Myocyte (in vitro differentiated cells): ENCODE results near the gene HEYL. TPM values are rescaled to one million over a fixed set of nuclear protein-coding genes. Genes with fewer than 3 reads are reported as not detected.
A peak's percentile ranks its signal among the peaks of the same experiment; 100 is the strongest.

Experiments
- DNase-seq: peaks from one replicate; pipeline ENCODE4 v3.0.0-alpha.2; 2012; ENCODE audit warnings: low read depth
- total RNA-seq: library from RNA; depleted of rRNA; stranded (reverse); fragments of >200 nt; gene quantifications from 2 replicates; pipeline ENCODE4 v1.2.3, GENCODE V29; 2014

HEYL gene
- total RNA-seq, 1 donor from 2014 or later: 84.9 TPM

GRCh38 chr1:39666772-39667171 lies 27.3 kb upstream of the HEYL start:
- DNase-seq: no peak

DNA sequence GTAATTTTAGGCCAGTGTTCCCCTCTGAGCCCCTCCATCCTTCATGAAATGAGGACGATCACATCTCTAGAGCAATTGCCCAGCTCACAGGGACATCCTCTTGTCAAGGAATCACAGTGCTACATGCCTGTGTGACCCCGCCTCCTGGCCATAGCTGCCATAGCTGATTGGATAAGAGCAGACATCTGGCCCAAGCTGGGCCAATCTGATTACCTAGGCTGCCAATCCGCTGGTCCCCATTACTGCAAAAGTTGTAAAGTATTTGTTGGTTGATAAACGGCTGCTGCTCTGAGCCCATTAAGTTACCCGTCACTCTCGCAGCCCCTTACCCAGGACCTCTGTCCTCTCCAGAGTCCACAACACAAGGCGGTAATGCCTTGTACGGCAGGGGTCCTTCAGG lies 24.1 kb upstream of the HEYL start:
- DNase-seq: no peak

DNA sequence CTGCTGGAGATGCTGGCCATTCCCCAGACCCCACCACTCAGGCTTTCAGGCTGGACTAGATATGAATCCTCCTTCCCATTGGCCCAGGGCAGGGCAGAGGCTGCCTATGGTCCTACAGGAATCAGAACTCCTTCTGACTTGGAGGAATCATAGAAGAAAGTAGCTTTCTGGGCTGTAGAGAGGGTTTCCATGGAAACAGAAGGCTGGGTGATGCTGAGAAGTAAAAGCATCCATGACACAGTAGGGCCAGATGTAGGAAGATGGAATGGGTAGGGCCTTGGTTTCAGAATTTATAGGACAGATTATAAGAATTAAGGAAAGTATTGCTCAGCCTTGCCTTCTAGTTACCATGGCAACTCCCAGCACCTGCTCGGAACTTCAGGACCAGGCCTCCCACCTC lies 23.4 kb upstream of the HEYL start:
- DNase-seq: no peak

- DNase-seq: no peak
These were observed 20.1 kb upstream of the HEYL start for GRCh38 chr1:39659538-39659937.

GRCh38 chr1:39659110-39659509 lies 19.7 kb upstream of the HEYL start:
- no peak for DNase-seq

DNA sequence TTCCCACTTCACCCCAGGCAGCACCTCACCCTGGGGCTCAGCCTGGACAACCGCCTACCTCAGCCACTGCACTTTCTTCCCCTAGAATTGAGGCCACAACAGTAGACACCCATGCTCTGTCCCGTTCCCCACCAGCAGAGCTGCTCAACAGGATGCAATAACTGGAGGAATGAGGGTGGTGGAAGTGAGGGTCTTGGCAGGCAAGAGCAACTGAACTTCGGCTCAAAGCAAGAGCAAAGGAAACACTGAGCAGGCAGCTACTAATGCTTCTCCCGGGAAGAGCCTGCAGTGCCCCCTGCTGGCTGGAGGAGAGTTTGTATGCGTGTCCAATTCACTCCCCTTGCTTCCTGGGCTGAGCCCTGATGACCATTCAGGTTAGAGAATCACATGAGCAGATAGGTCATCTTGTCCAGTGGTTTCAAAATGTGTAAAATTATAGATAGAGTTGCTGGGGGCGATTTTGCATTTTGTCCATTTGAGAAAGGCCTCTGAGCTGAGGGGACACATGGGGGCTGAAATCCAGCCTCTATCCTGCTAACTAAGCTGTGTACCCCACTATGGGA lies 18.6 kb upstream of the HEYL start:
- peak; percentile 83 for DNase-seq

GRCh38 chr1:39657402-39657801 lies 18.0 kb upstream of the HEYL start:
- peak; percentile 32 for DNase-seq

DNA sequence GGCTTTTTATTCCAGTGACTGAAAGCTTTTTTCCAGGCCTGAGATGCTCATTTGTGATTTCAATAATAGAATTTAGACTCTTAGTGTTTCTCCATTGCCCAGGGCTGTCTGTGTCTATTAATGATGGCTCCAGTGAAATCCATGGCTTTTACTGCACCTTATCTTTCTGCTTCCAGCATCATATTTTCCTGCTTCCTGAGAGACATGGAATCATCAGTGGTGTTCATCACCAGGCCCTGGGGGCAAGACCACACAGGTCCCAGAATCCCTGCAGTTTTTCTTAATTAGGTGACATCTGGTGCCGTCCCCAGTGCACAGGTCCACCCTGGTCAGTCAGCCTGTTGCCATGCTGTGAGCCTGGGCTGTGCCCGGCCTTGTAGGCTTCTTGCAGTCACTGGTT lies 16.9 kb upstream of the HEYL start:
- no peak for DNase-seq

DNA sequence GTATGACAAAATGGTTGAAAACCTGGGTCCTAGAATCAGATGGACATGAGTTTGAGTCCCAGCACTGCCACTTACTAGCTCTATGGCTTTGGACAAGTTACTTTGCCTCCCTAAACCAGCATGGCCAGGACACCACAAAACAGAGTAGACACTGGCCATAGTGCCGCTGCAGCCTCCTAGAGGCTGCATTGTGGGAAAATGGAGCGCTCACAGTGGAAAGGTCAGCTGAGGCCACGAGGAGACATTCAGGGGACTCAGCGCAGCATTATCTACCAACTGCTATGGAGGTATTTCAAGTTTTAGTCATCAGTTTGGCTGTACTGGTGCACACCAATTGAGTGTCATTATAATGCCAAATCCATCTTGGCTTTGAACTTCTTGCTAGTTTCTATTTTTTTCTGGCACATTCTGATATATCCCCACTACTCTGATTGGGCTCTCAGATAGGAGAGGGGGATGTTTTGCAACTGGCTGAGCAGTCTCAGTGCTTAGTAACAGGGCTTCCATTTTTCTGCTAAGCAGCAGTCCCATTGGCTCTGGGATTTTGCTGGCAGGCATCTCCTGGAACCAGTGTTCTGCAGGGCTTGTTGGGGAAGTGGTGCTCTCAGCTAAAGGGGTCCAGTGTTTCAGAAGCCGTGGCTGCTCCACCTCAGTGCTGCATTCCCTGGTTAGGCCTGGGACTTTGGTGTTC lies 16.3 kb upstream of the HEYL start:
- no peak for DNase-seq

DNA sequence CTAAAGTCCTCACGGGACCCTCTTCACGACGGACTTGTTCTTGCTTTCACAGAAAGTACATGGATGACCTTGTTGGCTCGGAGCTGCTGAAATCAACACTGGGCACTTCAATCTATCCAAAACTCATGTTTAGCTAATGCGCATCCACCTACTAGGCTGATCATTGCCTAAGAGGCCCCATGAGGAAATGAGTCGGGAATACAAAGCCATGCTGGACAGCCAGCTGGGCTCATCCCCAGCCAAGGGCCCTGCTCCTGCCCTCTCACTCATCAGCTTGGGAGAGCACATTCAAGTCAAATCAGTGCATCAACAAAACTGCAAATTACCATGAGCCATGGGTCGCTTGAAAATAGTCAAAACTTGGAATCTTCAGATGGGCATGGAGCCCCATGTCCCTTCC lies 14.8 kb upstream of the HEYL start:
- no peak for DNase-seq

DNA sequence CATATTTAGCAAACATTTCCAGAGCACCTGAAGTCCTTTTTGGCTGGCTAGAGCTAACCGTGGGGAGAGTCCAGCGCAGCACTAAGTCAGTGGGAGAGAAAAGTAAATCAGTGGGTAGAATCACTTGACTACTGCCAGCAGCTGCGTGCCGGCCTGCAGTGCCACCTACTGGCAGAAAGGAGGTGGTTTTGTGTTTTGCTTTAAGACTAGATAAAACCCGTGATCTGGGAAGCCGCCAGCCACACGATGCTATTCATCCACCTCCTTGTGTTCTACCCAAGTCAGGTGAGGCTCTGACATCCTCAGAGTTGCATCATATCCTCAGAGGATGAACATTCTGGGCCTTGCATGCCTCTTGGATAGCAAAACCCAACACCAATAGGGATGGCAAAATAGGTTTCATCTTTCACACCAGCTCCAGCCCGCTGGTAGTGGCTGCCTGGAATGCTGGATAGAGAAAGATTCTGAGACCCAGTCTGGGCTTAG lies 14.1 kb upstream of the HEYL start:
- DNase-seq: peak; percentile 82

GRCh38 chr1:39652554-39652953 lies 13.1 kb upstream of the HEYL start:
- peak; percentile 31 for DNase-seq

DNA sequence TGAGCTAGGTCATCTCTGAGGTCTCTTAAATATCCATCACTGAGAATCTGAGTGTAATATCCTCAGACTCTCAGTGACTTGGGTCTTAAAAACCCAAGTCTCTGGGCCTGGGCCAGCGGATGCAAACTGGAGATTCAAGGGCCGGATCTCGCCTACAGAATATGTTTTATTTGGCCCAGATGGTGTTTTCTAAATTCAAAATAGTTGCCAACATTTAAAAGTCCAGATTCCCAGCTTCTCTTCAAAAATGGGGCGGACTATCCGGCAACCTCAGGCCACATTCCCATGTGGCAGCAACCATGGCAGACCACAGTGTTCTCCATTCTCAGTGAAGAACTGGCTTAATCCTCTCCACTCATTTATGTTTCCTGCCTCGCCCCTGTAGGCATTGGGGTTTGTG lies 12.7 kb upstream of the HEYL start:
- DNase-seq: peak; percentile 45

DNA sequence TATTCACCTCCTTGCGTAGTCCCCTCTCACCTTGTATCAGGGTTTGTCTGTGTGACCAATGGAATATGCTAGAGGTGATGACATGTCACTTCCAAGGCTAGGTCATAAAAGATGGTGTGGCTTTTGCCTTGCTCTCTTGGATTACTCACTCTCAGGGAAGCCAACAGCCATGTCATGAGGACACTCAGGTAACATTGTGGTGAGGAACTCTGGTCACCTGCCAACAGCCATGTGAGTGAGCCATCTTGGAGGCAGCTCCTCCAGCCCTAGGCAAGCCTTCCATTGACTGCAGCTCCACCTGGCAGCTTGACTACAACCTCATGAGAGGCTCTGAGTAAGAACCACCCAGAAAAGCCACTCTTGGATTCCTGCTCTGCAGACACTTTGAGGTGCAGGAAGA lies 11.0 kb upstream of the HEYL start:
- no peak for DNase-seq

DNA sequence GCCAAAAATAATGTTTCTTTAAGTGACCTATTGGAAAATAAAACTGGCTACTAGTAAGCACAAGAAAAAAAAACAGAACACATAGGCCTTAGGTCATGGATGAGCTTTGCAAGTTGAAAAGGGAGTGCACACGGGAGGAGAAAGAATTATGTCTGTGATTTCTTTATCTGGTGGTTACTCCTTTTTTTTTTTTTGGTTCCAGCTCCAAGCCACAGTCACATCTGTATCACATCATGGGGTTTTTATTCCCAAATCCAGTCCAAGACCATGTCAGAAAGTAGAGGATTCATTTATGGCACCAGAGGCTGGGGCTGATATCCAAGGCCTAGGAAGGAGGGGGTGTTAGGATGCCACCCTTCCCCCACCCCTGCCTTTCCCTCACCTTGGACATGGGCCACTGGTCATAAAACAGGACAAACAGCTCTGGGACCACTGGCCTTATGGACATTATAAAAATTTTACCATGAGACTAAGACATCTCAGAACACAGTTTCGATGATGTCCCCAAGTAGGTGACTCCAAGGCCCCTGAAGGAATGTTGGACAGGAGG lies 10.3 kb upstream of the HEYL start:
- DNase-seq: no peak

DNA sequence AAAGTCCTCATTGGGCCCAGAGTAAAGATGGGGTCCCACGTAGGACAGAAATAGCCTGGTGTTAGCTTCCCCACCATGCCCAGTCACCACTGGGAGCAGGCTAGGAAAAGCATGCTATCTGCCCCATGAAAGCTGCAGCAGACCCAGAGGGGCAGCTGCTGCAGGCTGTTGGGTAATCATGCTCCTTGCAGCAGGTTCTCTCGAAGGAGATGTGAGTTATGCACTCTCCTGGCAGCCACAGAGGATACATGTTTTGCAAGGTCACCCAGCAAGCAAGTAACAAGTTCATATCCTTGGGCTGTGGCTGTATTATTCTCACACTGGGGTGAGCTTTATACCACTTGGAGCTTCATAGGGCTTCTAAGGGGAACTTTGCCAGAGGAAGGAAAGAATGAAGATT lies 9.1 kb upstream of the HEYL start:
- no peak for DNase-seq

DNA sequence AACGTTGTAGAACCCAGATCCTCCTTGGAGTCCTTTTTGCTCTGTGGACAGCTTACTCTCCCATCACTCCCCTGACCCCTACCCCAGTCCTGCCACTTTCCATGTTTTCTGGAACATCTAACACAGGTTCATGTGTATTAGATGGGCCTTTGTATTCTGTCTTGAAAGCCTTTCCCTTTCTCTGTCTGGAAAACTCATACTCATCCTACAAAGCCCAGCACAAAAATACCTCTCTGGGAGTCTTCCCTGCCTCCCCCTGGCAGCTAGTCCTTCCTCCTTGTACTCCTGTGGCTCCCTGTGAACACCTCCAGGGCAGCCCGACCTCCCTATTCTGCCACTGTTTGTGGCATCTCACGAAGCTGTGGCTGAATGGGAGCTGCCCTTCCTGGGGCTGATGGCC lies 7.8 kb upstream of the HEYL start:
- DNase-seq: no peak

- DNase-seq: peak; percentile 97
These were observed 7.0 kb upstream of the HEYL start for GRCh38 chr1:39646232-39647081.

GRCh38 chr1:39645411-39646043 lies 6.1 kb upstream of the HEYL start:
- DNase-seq: no peak

- DNase-seq: no peak
These were observed 4.3 kb upstream of the HEYL start for GRCh38 chr1:39643705-39644104.

DNA sequence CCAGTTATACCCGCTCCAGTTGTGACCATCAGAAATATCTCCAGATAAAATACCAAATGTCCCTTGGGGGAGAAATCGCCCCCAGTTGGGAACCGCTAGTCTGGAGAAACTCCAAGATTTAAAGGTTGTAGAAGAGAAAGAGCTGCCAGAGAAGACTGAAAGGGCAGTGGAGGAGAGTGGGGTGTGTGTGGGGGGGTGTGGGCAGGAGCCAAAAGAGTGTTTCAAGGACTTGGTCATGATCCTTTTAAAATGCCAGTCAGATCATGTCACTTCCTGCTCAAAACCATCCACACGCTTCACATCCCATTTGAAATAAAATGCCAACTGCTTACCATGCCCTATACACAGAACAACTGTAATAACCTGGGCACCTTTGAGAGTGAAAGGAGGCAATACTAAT lies 3.4 kb upstream of the HEYL start:
- DNase-seq: peak; percentile 98

GRCh38 chr1:39640861-39641260 lies 1.4 kb upstream of the HEYL start:
- peak; percentile 91 for DNase-seq
